Right ventricle myocardium inferior (tissue), 1 donor: ENCODE measurements around the gene CELA2B. TPM values are rescaled to one million over a fixed set of nuclear protein-coding genes. Genes with fewer than 3 reads are reported as not detected.
"Not testable (repeated sequence)": the region's sequence is repeated elsewhere in the genome, so short reads cannot be mapped to it uniquely, and the experiment has no call there.

Source experiments
- ATAC-seq: fragments of 200-7000 bp; cut with Tn5 transposase; one replicate; pipeline ENCODE4 v1.9.1; 2020; ENCODE audit warnings: mild to moderate bottlenecking, moderate library complexity
- DNase-seq: peaks from one replicate; pipeline ENCODE4 v3.0.0; 2021; ENCODE audit errors: missing footprints
- intact Hi-C: fragments of 100-400 bp; cut with DNase I; formaldehyde crosslinking; loops from one replicate; pipeline ENCODE4 v1.11.0; 2022
- total RNA-seq: library from RNA; stranded (reverse); fragmentation: NEBNext Ultra II Directional; extraction: Animal tissue kit (Norgen Biotek cat#: 25700); gene quantifications from one replicate; pipeline ENCODE4 v1.2.1, GENCODE V29; 2021
- donor health status: DM: no; HTN: yes; CAD: no; lungs with severe emphysema.

The CELA2B gene
- total RNA-seq, 1 donor from 2014 or later = not detected

- intact Hi-C loops = no loop called here
- DNase-seq (no peak), ATAC-seq (no peak)
Measured at GRCh38 chr1:15443281-15443680, 32.6 kb upstream of the CELA2B start.

GRCh38 chr1:15444468-15445389 lies 31.2 kb upstream of the CELA2B start:
- no peak for DNase-seq
- intact Hi-C loops = no loop called here
- no peak for ATAC-seq

- ATAC-seq (no peak), DNase-seq (no peak)
- intact Hi-C loops = no loop called here
Measured at GRCh38 chr1:15445390-15446122, 30.3 kb upstream of the CELA2B start.

- intact Hi-C loops = no loop called here
- ATAC-seq (no peak), DNase-seq (no peak)
Measured at GRCh38 chr1:15446212-15446611, 29.7 kb upstream of the CELA2B start.

GRCh38 chr1:15448877-15449462 lies 26.9 kb upstream of the CELA2B start:
- intact Hi-C loops = no loop called here
- no peak for DNase-seq
- no peak for ATAC-seq

- intact Hi-C loops = no loop called here
- DNase-seq = no peak
- no peak for ATAC-seq
Measured at GRCh38 chr1:15449567-15449966, 26.3 kb upstream of the CELA2B start.

GRCh38 chr1:15451014-15451722 lies 24.7 kb upstream of the CELA2B start:
- ATAC-seq (no peak), DNase-seq (no peak)
- intact Hi-C loops = no loop called here

GRCh38 chr1:15452216-15452615 lies 23.7 kb upstream of the CELA2B start:
- intact Hi-C loops = no loop called here
- no peak for DNase-seq
- ATAC-seq = no peak

- ATAC-seq = no peak
- no peak for DNase-seq
- intact Hi-C loops = no loop called here
Measured at GRCh38 chr1:15452866-15453571, 22.9 kb upstream of the CELA2B start.

- DNase-seq (no peak), ATAC-seq (no peak)
- intact Hi-C loops = no loop called here
Measured at GRCh38 chr1:15453734-15454133, 22.2 kb upstream of the CELA2B start.

GRCh38 chr1:15454256-15454655 lies 21.6 kb upstream of the CELA2B start:
- ATAC-seq = no peak
- DNase-seq = no peak
- intact Hi-C loops = no loop called here

- intact Hi-C loops = no loop called here
- no peak for ATAC-seq
- no peak for DNase-seq
Measured at GRCh38 chr1:15455522-15455921, 20.4 kb upstream of the CELA2B start.

- DNase-seq (no peak), ATAC-seq (no peak)
- intact Hi-C loops = no loop called here
Measured at GRCh38 chr1:15456313-15456954, 19.5 kb upstream of the CELA2B start, which contains the start of gene CELA2A. TSS of gene CELA2A (plus strand) at chr1:15456732. CDS start at chr1:15456754, 22 bp downstream.

- ATAC-seq = no peak
- no peak for DNase-seq
- intact Hi-C loops = no loop called here
Measured at GRCh38 chr1:15457585-15457984, 18.3 kb upstream of the CELA2B start.

GRCh38 chr1:15458388-15458787 lies 17.5 kb upstream of the CELA2B start:
- ATAC-seq, intact Hi-C loops, DNase-seq: not testable (repeated sequence)

GRCh38 chr1:15459771-15460707 lies 15.9 kb upstream of the CELA2B start:
- ATAC-seq (no peak), DNase-seq (no peak)
- intact Hi-C loops = no loop called here

- DNase-seq = no peak
- intact Hi-C loops = no loop called here
- ATAC-seq = no peak
Measured at GRCh38 chr1:15460708-15461095, 15.2 kb upstream of the CELA2B start.
